ENCODE measurements around the gene PTOV1.
A peak's percentile ranks its signal among the peaks of the same experiment; 100 is the strongest.

Gene PTOV1

GRCh38 chr19:49850487-49851342 is at the start of gene PTOV1:
TSS of gene PTOV1 (plus strand) at chr19:49851159.
- DNase-seq = peak; percentile 89

- DNase-seq = no peak
Observed at GRCh38 chr19:49801401-49801888, 49.5 kb upstream of the PTOV1 start.

GRCh38 chr19:49801966-49802661 is 48.8 kb upstream of the PTOV1 start:
- DNase-seq = peak; percentile 77

GRCh38 chr19:49802836-49803528 is 48.0 kb upstream of the PTOV1 start:
- DNase-seq = no peak

GRCh38 chr19:49803529-49803856 is 47.5 kb upstream of the PTOV1 start:
- no peak for DNase-seq

- DNase-seq = no peak
Observed at GRCh38 chr19:49805822-49806619, 44.9 kb upstream of the PTOV1 start.

- no peak for DNase-seq
Observed at GRCh38 chr19:49806620-49806959, 44.4 kb upstream of the PTOV1 start.

GRCh38 chr19:49807058-49807903 is 43.7 kb upstream of the PTOV1 start:
- no peak for DNase-seq

- DNase-seq = no peak
Observed at GRCh38 chr19:49807904-49808675, 42.9 kb upstream of the PTOV1 start.

- peak; percentile 92 for DNase-seq
Observed at GRCh38 chr19:49808711-49809159, 42.2 kb upstream of the PTOV1 start.

- peak; percentile 70 for DNase-seq
Observed at GRCh38 chr19:49809160-49809940, 41.6 kb upstream of the PTOV1 start.

GRCh38 chr19:49809941-49810389 is 41.0 kb upstream of the PTOV1 start:
- DNase-seq = no peak

GRCh38 chr19:49811328-49811727 is 39.6 kb upstream of the PTOV1 start:
- no peak for DNase-seq

GRCh38 chr19:49812452-49812996 is 38.4 kb upstream of the PTOV1 start:
- no peak for DNase-seq

- peak; percentile 99 for DNase-seq
Observed at GRCh38 chr19:49812997-49813861, 37.7 kb upstream of the PTOV1 start, which contains the start of gene FUZ. TSS of gene FUZ (minus strand) at chr19:49813292. CDS start at chr19:49813106, 186 bp downstream.

GRCh38 chr19:49814010-49814409 is 36.9 kb upstream of the PTOV1 start:
- DNase-seq = no peak

- no peak for DNase-seq
Observed at GRCh38 chr19:49816590-49816989, 34.4 kb upstream of the PTOV1 start.

- DNase-seq = peak; percentile 91
Observed at GRCh38 chr19:49817964-49818648, 32.9 kb upstream of the PTOV1 start, which contains the start of gene MED25. TSS of gene MED25 (plus strand) at chr19:49818289. CDS start at chr19:49818342, 53 bp downstream.
